WTC11 (cell line): ENCODE results near the gene FAU. TPM values are rescaled to one million over a fixed set of nuclear protein-coding genes. Genes with fewer than 3 reads are reported as not detected.

Experiments used
- ATAC-seq: fragments of 200-7000 bp; cut with Tn5 transposase; 2 replicates; pipeline ENCODE4 v1.10.0; 2021; ENCODE audit warnings: mild to moderate bottlenecking, moderate library complexity
- CTCF ChIA-PET: fragments of 300-600 bp; sonication (Branson Sonifier 250); formaldehyde crosslinking; loops from one replicate; lab custom pipeline; 2021; ENCODE audit warnings: antibody characterized with exemption; lab: Charles Lee
- POLR2A ChIA-PET: fragments of 350-600 bp; sonication (Branson Sonifier 250); formaldehyde crosslinking; loops from one replicate; lab custom pipeline; 2021; ENCODE audit warnings: antibody characterized with exemption; lab: Charles Lee
- DNase-seq: peaks from one replicate; pipeline ENCODE4 v3.0.0; 2021; ENCODE audit warnings: low spot score
- H3K27ac Mint-ChIP-seq: 2 replicates; pipeline ENCODE4 v1.8.0; 2021; ENCODE audit warnings: mixed read lengths
- H3K27me3 Mint-ChIP-seq: 2 replicates; pipeline ENCODE4 v1.8.0; 2021; ENCODE audit warnings: low read depth, mild to moderate bottlenecking, moderate library complexity, mixed read lengths
- H3K36me3 Mint-ChIP-seq: 2 replicates; pipeline ENCODE4 v1.8.0; 2021; ENCODE audit warnings: mixed read lengths
- H3K4me1 Mint-ChIP-seq: 2 replicates; pipeline ENCODE4 v1.8.0; 2022; ENCODE audit warnings: mixed read lengths
- H3K4me3 Mint-ChIP-seq: 2 replicates; pipeline ENCODE4 v1.8.0; 2021; ENCODE audit warnings: mild to moderate bottlenecking, moderate library complexity, mixed read lengths
- H3K9me3 Mint-ChIP-seq: 2 replicates; pipeline ENCODE4 v1.8.0; 2021; ENCODE audit warnings: mixed read lengths
- CREB1 ChIP-seq: sonication (generic); formaldehyde crosslinking; IDR thresholded peaks from 2 replicates; pipeline ENCODE4 v1.8.0; 2023; ENCODE audit warnings: mild to moderate bottlenecking, missing genetic modification reagents
- E2F4 ChIP-seq: sonication (generic); formaldehyde crosslinking; IDR thresholded peaks from 2 replicates; pipeline ENCODE4 v1.8.1; 2022; ENCODE audit warnings: low read depth, mild to moderate bottlenecking, moderate library complexity, missing genetic modification reagents, borderline replicate concordance
- EMX1 ChIP-seq: fragments of 250-450 bp; sonication (Bioruptor Pico); IDR thresholded peaks from 2 replicates; pipeline ENCODE4 v1.8.0; 2021; ENCODE audit warnings: mild to moderate bottlenecking
- ESRRA ChIP-seq: sonication (generic); formaldehyde crosslinking; IDR thresholded peaks from 2 replicates; pipeline ENCODE4 v1.8.1; 2022; ENCODE audit warnings: mild to moderate bottlenecking, missing genetic modification reagents, borderline replicate concordance
- NR2C2 ChIP-seq: sonication (generic); formaldehyde crosslinking; IDR thresholded peaks from 2 replicates; pipeline ENCODE4 v1.8.0; 2022; ENCODE audit warnings: mild to moderate bottlenecking, missing genetic modification reagents
- OVOL2 ChIP-seq: fragments of 250-450 bp; sonication (Bioruptor Pico); IDR thresholded peaks from 2 replicates; pipeline ENCODE4 v1.9.0; 2021; ENCODE audit warnings: mild to moderate bottlenecking, borderline replicate concordance
- PRDM15 ChIP-seq: sonication (generic); formaldehyde crosslinking; IDR thresholded peaks from 2 replicates; pipeline ENCODE4 v1.8.0; 2022; ENCODE audit warnings: missing genetic modification reagents
- RELA ChIP-seq: sonication (generic); formaldehyde crosslinking; IDR thresholded peaks from 2 replicates; pipeline ENCODE4 v1.8.1; 2022; ENCODE audit warnings: missing genetic modification reagents, mild to moderate bottlenecking, borderline replicate concordance
- RORB ChIP-seq: fragments of 250-450 bp; sonication (Bioruptor Pico); IDR thresholded peaks from 2 replicates; pipeline ENCODE4 v1.9.0; 2021; ENCODE audit warnings: mild to moderate bottlenecking
- SOX15 ChIP-seq: fragments of 250-450 bp; sonication (Bioruptor Pico); IDR thresholded peaks from 2 replicates; pipeline ENCODE4 v1.9.0; 2021; ENCODE audit warnings: mild to moderate bottlenecking
- ZBTB21 ChIP-seq: sonication (generic); formaldehyde crosslinking; IDR thresholded peaks from 2 replicates; pipeline ENCODE4 v1.8.1; 2023; ENCODE audit warnings: mild to moderate bottlenecking, missing genetic modification reagents, borderline replicate concordance
- ZNF138 ChIP-seq: sonication (generic); formaldehyde crosslinking; conservative IDR thresholded peaks from 2 replicates; pipeline ENCODE4 v1.8.1; 2022; ENCODE audit warnings: mild to moderate bottlenecking, moderate library complexity, missing genetic modification reagents
- ZNF219 ChIP-seq: sonication (generic); formaldehyde crosslinking; IDR thresholded peaks from 2 replicates; pipeline ENCODE4 v1.8.0; 2023; ENCODE audit warnings: missing genetic modification reagents, mild to moderate bottlenecking, borderline replicate concordance
- ZNF317 ChIP-seq: sonication (generic); formaldehyde crosslinking; IDR thresholded peaks from 2 replicates; pipeline ENCODE4 v1.8.1; 2023; ENCODE audit warnings: low read depth, mild to moderate bottlenecking, moderate library complexity, missing genetic modification reagents, borderline replicate concordance
- ZNF416 ChIP-seq: fragments of 250-450 bp; sonication (Bioruptor Pico); IDR thresholded peaks from 2 replicates; pipeline ENCODE4 v1.9.0; 2021; ENCODE audit warnings: mild to moderate bottlenecking, inconsistent platforms
- ZNF532 ChIP-seq: fragments of 250-450 bp; sonication (Bioruptor Pico); IDR thresholded peaks from 2 replicates; pipeline ENCODE4 v1.9.0; 2021; ENCODE audit warnings: mild to moderate bottlenecking, borderline replicate concordance
- ZSCAN18 ChIP-seq: fragments of 250-450 bp; sonication (Bioruptor Pico); IDR thresholded peaks from 2 replicates; pipeline ENCODE4 v2.1.2; 2022; ENCODE audit warnings: mild to moderate bottlenecking, moderate library complexity
- total RNA-seq: library from RNA; stranded (reverse); gene quantifications from 3 replicates; pipeline ENCODE4 v1.2.3, GENCODE V29; 2021

FAU gene
- total RNA-seq, 1 experiment from 2014 or later: 991 TPM

- peaks cover 29% of the 10 kb centered on the region for H3K27me3 Mint-ChIP-seq
- H3K4me1 Mint-ChIP-seq: no peaks in the 10 kb centered on the region
- ATAC-seq (no peak), DNase-seq (no peak)
- no peaks in the 10 kb centered on the region for H3K9me3 Mint-ChIP-seq
- H3K36me3 Mint-ChIP-seq: no peaks in the 10 kb centered on the region
- TF ChIP-seq ESRRA (CRISPR knock-in tag) (no peak), EMX1 (CRISPR knock-in tag) (no peak), OVOL2 (CRISPR knock-in tag) (no peak), ZNF138 (CRISPR knock-in tag) (no peak), ZNF532 (CRISPR knock-in tag) (no peak), ZNF219 (no peak)
- ChIA-PET POLR2A (no interaction called here), CTCF (interaction anchor here (0.6 kb wide), 1 partner anchor 119 kb away, joined by 5 read pairs; no protein-coding TSS in a partner anchor)
- H3K27ac Mint-ChIP-seq: no peak overlapping the region
- H3K4me3 Mint-ChIP-seq: no peak overlapping the region
Measured at GRCh38 chr11:65156256-65156655, 34.3 kb upstream of the FAU start.

- TF ChIP-seq RORB (CRISPR knock-in tag): no peak
- TF ChIP-seq CREB1: no peak
- no peak for TF ChIP-seq ZNF317 (CRISPR knock-in tag)
- TF ChIP-seq E2F4 (CRISPR knock-in tag): no peak
- no peak for TF ChIP-seq ZSCAN18
- no peak for TF ChIP-seq NR2C2 (CRISPR knock-in tag)
- TF ChIP-seq SOX15: no peak
- TF ChIP-seq RELA (CRISPR knock-in tag): no peak
- TF ChIP-seq PRDM15 (CRISPR knock-in tag): no peak
- no peak for TF ChIP-seq ZBTB21 (CRISPR knock-in tag)
- no peak for TF ChIP-seq ZNF416 (CRISPR knock-in tag)
- DNase-seq (no peak), ATAC-seq (no peak)
- Mint-ChIP-seq H3K36me3 (no peaks in the 10 kb centered on the region), H3K27me3 (peaks cover 35% of the 10 kb centered on the region), H3K4me1 (no peaks in the 10 kb centered on the region), H3K9me3 (peaks cover 4% of the 10 kb centered on the region), H3K27ac (no peak overlapping the region), H3K4me3 (no peak overlapping the region)
- ChIA-PET CTCF (no interaction called here), POLR2A (no interaction called here)
Measured at GRCh38 chr11:65152122-65152521, 30.2 kb upstream of the FAU start.
